Activated CD4-positive, alpha-beta T cell treated with anti-CD3 and anti-CD28 coated beads for 1 hour (primary cell): ENCODE data around the gene CCNA2.

Experiments used
- DNase-seq: peaks from one replicate; pipeline ENCODE4 v3.0.0-alpha.2; 2020

The CCNA2 gene

DNA sequence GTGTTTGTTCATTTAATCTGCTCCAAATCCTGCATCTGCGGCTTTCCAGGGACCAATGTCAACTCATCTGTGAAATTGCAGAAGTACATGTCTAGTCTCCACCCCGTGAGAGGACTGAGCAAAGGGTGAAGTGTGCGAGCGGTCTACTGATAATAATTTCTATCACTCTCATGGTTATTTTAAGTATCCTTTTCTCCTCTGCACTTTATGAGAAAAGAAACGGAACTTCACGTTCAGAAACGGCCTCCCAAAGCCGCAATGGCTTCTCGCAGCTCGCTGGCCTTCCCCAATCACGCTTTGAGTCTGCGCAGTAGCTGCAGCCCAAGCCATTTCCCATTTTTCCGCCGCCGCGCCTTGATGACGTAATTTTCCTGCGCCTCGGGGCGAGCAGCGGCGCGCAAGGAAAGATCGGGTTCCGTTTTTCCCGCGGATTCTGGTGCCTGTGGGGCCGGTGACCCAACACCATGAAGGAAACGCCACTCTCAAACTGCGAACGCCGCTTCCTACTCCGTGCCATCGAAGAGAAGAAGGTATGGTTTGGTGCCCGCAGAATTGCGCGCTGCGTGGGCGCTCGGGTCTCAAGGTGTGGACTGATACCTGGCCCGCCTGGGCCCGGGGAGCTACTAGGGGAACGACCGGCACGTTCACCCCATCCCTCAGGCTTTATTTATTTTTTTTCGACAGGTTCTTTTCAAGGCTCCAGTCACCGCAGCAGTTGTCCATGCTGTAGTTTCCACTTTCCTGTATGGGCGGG is 22.5 kb downstream of the CCNA2 start, which contains the start of gene EXOSC9:
Gene EXOSC9, plus strand, starts transcription at position 363 of the 754 bp plus-strand sequence. Its CDS starts 102 bp downstream, at position 465.
- peak; percentile 90 for DNase-seq

GRCh38 chr4:121800638-121800960 is 23.1 kb downstream of the CCNA2 start:
- no peak for DNase-seq

GRCh38 chr4:121799867-121800501 is 23.7 kb downstream of the CCNA2 start:
- no peak for DNase-seq

DNA sequence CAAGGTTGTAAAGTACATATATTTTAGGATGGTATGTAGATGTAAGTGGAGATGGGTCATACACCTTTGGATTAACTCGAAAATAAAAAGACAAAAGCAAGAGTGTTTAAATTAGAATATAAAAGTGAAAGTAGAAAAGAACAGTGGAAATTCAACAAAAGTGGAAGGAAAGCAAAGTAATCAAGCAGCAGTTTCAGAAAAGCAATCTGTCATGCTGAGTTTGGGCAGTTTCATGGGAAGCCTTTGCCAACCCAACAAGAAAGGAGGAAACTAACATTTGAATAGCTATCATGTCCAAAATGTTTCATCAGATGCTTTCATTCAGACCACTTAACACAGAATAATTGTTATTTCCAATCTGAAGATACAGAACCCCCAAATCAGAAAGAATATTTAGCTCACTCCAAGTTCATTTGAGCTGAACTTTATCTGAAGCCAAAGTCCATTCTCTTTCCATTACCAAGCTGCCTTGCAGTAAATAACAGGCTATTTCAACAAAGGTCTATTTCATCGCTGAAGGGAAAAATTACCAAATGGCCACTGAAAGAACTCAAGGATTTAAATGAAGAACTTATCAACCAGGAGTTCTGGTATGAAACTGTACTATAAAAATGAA is 24.4 kb downstream of the CCNA2 start:
- DNase-seq: no peak

GRCh38 chr4:121796283-121796682 is 27.4 kb downstream of the CCNA2 start:
- DNase-seq: no peak

DNA sequence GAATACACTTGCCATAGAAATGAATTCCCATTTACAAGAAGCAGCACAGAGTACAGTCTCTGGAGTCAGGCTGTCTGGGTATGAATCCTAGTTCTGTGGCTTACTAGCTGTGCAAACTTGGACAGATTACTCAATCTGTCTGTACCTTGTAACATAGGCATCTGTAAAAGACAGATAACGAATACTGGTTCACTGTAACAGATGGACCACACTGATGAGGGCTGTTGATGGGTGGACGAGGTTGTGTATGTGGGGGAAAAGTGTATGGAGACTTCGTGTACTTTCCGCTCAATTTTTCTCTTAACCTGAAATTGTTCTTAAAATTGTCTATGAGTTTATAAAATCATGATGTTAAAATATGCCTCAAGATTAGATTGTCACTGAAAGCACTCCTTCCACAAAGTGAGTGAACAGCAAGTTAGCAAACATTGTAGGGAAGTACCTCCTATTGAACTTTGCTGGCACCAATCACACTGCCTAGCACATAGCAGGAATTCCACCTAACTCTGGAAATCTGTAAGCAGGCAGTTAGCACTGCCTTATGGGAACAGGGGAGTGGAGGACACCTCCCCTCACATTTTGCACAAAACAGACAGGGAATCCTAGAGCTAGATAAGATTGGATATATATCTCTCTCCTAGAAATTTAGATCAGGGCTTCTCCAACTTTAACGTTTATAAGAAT is 29.0 kb downstream of the CCNA2 start:
- DNase-seq: no peak

DNA sequence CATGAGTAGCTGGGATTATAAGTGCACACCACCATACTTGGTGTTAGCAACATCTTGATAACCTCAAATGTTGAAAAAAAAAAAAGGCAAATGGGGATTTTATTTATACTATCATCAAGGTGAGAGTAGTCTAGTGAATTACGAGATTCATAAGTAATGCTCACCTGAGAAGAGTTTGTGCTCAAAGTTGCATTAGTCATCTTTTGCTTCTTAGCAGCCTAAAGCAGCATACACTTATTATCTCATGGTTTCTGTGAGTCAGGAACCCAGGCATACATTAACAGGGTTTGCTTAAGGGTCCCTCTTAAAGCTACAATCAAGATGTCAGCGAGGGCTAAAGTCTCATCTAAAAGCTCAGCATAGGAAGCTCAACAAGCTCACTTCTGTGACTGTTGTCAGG is 30.7 kb downstream of the CCNA2 start:
- no peak for DNase-seq

- DNase-seq: no peak
These were observed 32.2 kb downstream of the CCNA2 start for GRCh38 chr4:121791481-121791880.

DNA sequence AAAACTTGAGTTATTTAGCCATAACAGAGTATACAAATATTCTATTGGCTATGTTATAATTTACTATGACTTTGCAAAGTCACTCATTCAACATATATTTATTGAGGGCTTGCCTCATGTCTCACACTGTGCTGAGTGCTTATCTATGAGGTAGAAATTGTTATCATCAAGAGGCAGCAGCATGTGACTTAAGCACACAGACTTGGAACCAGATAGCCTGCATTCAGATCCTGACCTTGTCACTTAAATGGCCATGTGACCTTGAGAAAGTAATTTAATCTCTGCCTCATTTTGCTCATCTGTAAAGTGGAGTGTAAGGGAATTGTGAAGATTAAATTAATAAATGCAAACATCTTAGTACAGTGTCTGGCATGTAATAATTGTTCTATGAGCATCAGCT is 32.7 kb downstream of the CCNA2 start:
- DNase-seq: no peak

DNA sequence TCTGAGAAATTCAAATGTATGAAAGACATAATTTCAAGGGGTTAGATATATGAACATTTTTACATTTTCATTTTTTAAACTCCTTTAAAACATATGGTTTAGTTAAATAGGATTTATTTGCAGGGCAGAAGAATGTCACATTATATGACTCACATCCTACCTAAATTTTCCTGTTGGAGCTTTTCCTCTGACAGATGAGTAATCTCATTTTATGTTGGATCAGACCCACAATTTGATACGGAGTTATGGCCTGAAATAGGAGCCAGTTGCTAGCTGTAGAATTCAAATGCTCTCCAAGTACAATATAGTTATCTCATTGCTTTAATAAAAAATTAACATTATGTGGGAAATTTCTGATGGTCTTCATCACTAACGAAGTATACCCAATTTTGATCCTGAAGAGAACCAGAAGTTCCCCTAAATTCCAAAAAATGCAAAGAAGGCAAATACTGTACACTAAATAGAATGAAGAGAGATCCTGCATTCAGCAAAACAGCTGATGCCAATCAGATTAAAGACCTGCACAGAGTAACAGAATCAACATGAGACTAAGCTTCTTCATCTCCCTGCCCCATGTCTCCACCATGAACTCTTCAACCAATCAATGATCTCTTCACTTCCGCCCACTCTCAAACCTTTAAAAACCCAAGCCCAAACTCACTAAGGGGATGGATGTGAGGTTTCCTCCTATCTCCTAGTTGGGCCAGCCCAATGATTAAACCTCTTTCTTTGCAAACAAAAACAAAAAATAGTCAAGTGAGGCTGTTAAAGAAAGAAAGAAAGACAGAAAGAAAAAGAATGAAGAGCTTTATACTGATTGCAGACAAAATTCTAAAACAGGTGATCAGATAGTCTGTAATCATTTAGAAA is 33.5 kb downstream of the CCNA2 start:
- no peak for DNase-seq

DNA sequence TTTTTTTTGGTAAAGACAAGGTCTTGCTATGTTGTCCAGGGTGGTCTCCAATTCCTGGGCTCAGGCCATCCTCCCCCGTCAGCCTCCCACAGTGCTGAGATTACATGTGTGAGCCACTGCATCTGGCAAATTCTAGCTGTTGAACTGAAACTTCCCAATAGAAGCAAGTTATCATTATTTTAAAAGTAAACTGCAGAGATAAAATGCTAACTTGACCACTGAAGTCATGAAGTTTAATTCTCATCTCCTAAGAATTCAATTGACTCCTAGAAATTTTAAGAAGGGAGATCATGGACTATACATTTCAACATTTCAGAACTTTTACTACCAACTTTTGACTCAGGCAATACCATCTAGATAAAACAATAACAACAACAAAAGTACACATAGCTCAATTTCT is 34.2 kb downstream of the CCNA2 start:
- no peak for DNase-seq

- DNase-seq: no peak
These were observed 34.8 kb downstream of the CCNA2 start for GRCh38 chr4:121788896-121789295.

GRCh38 chr4:121786221-121786620 is 37.5 kb downstream of the CCNA2 start:
- DNase-seq: no peak

DNA sequence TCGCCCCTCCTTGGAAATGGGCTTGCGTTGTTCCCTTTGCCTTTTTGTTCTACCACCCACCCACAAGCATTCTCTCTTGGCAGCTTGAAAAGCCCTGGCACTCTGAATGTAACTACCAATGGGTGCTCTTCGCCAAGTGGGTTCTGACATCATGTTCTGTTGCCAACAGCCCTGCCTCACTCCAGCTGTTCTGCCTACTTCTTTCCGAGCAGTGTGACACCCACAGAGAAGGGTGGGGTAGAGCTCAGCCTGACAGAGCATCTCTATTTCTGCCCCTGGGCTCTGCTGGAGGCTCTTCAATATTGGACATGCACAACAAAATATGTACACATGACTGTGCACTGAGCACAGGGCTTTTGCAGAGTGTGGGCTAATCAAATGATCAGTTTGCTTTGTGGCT is 38.2 kb downstream of the CCNA2 start:
- no peak for DNase-seq

GRCh38 chr4:121784975-121785374 is 38.7 kb downstream of the CCNA2 start:
- no peak for DNase-seq

GRCh38 chr4:121784401-121784800 is 39.3 kb downstream of the CCNA2 start:
- DNase-seq: no peak

GRCh38 chr4:121783210-121783609 is 40.5 kb downstream of the CCNA2 start:
- no peak for DNase-seq

DNA sequence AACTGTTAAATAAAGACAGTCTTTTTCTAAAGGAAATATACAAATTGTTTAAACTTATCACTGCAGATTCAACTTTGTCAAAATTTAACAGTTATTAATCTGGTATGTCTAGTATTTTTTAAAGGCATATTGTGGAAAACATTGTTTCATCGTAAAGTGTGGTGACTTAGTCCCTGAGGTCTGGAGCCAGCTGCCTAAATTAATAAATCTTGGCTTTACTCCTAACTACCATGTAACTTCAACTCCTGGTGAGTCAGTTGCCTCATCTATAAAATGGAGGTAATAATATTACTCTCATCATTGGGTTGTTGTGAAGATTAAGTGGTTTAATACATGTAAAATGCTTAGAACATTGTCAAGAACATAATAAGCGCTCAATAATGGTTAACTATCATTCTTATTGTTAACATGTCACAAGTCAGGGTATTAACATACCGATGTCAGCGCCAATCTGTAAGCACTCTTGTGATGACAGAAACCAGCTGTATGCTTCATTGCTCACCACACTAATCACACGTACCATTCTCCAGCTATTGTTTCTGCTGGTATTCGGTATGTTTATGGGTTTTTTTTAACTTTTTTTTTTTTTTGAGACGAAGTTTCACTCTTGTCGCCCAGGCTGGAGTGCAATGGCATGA is 44.6 kb downstream of the CCNA2 start:
- DNase-seq: no peak

DNA sequence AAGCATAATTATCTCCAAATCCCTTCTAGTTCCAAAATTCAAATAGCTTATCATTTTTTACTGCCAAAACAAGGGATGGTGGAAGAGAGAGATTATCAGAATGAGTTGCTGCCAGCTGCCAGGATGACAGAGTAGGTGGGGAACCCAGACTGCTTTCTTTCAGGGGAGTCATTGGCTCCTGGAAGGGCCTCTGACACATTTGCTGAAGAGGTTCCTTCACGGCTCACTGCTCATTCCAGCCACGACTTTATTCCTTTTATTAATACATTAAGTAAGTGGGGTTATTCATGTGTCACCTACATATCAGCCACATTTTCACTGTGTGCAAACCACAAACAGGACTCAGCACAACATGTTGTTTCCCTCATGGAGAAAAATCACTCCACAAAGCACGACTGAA is 46.1 kb downstream of the CCNA2 start:
- no peak for DNase-seq

GRCh38 chr4:121776610-121777401 is 46.9 kb downstream of the CCNA2 start:
- DNase-seq: no peak

DNA sequence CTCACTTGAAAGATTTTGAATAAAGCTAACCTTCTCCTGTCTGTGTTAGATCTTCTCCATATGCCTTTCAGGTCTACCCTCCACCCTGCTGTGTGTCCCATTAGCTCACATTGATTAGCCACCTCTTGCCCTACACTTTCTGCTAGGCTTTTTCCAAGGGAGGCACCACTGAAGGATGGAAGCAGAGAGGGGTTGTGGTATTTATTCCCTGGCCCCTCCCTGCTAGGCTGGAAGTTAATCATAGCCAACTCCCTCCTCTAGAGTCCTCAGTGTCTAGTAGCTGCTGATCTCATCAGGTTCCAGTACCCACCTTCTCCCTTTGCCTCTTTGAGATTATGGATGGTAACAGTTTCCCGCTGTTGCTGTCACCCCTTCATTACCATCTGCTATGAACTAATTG is 49.8 kb downstream of the CCNA2 start:
- no peak for DNase-seq
